ENCODE data around the gene ZBTB17. TPM values are rescaled to one million over a fixed set of nuclear protein-coding genes. Genes with fewer than 3 reads are reported as not detected.

The ZBTB17 gene
- total RNA-seq, 1 donor from 2014 or later = 23.9 TPM

- Mint-ChIP-seq H3K27ac (ENCODE audit: unreplicated experiment) (peak overlapping the region; percentile 98), H3K36me3 (ENCODE audit: low read depth) (peaks cover 8% of the 10 kb centered on the region), H3K4me1 (ENCODE audit: low read depth) (peaks cover 50% of the 10 kb centered on the region), H3K27me3 (ENCODE audit: low read depth) (no peaks in the 10 kb centered on the region), H3K4me3 (ENCODE audit: unreplicated experiment) (no peak overlapping the region), H3K9me3 (ENCODE audit: low read depth) (no peaks in the 10 kb centered on the region)
- no peak for TF ChIP-seq CTCF (IDR thresholded peaks at IDR 0.05)
- no peak for DNase-seq (ENCODE audit: low spot score)
Measured at GRCh38 chr1:15947382-15948090, 28.4 kb downstream of the ZBTB17 start.

- Mint-ChIP-seq H3K27me3 (ENCODE audit: low read depth) (no peaks in the 10 kb centered on the region), H3K9me3 (ENCODE audit: low read depth) (no peaks in the 10 kb centered on the region), H3K4me3 (ENCODE audit: unreplicated experiment) (no peak overlapping the region), H3K27ac (ENCODE audit: unreplicated experiment) (no peak overlapping the region), H3K4me1 (ENCODE audit: low read depth) (peaks cover 42% of the 10 kb centered on the region), H3K36me3 (ENCODE audit: low read depth) (peaks cover 8% of the 10 kb centered on the region)
- TF ChIP-seq CTCF (IDR thresholded peaks at IDR 0.05) = no peak
- DNase-seq (ENCODE audit: low spot score) = no peak
Measured at GRCh38 chr1:15946571-15947381, 29.1 kb downstream of the ZBTB17 start.

- TF ChIP-seq CTCF (IDR thresholded peaks at IDR 0.05) = no peak
- Mint-ChIP-seq H3K36me3 (ENCODE audit: low read depth) (peaks cover 8% of the 10 kb centered on the region), H3K27ac (ENCODE audit: unreplicated experiment) (no peak overlapping the region), H3K4me1 (ENCODE audit: low read depth) (peaks cover 34% of the 10 kb centered on the region), H3K9me3 (ENCODE audit: low read depth) (no peaks in the 10 kb centered on the region), H3K27me3 (ENCODE audit: low read depth) (no peaks in the 10 kb centered on the region), H3K4me3 (ENCODE audit: unreplicated experiment) (no peak overlapping the region)
- DNase-seq (ENCODE audit: low spot score) = no peak
Measured at GRCh38 chr1:15945832-15946448, 30.0 kb downstream of the ZBTB17 start.

- peaks cover 28% of the 10 kb centered on the region for H3K4me1 Mint-ChIP-seq (ENCODE audit: low read depth)
- peaks cover 8% of the 10 kb centered on the region for H3K36me3 Mint-ChIP-seq (ENCODE audit: low read depth)
- H3K27ac Mint-ChIP-seq (ENCODE audit: unreplicated experiment) = no peak overlapping the region
- no peak for DNase-seq (ENCODE audit: low spot score)
- no peak overlapping the region for H3K4me3 Mint-ChIP-seq (ENCODE audit: unreplicated experiment)
- H3K9me3 Mint-ChIP-seq (ENCODE audit: low read depth) = no peaks in the 10 kb centered on the region
- H3K27me3 Mint-ChIP-seq (ENCODE audit: low read depth) = no peaks in the 10 kb centered on the region
- no peak for TF ChIP-seq CTCF (IDR thresholded peaks at IDR 0.05)
Measured at GRCh38 chr1:15945011-15945831, 30.7 kb downstream of the ZBTB17 start.

All from chondrocyte (in vitro differentiated cells).